Anterior cingulate cortex (tissue), 58 donors: ENCODE data around the gene SPRTN.

ENCODE experiments used
- DNase-seq, 58 donors: peaks; one replicate each; lab custom pipeline; 2025; lab: John Stamatoyannopoulos, UW

SPRTN gene

GRCh38 chr1:231372501-231372900 lies 34.4 kb downstream of the SPRTN start:
- DNase-seq: no peak

DNA sequence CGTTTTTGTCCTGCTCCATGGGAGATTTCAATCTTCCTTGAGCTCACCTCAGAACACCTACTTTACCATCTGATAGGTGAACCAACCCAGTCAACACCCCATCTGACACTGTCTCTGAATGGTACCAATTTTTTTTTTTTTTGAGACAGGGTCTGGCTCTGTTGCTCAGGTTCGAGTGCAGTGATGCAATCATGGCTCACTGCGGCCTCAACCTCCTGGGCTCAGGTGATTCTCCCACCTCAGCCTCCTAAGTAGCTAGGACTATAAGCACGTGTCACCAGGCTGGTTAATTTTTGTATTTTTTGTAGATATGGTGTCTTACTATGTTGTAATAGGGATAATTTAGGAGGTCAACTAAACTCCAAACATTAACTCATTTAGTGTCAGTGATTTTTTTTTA lies 36.3 kb downstream of the SPRTN start:
- no peak for DNase-seq

- no peak for DNase-seq
Measured at GRCh38 chr1:231376101-231376500, 38.0 kb downstream of the SPRTN start.

DNA sequence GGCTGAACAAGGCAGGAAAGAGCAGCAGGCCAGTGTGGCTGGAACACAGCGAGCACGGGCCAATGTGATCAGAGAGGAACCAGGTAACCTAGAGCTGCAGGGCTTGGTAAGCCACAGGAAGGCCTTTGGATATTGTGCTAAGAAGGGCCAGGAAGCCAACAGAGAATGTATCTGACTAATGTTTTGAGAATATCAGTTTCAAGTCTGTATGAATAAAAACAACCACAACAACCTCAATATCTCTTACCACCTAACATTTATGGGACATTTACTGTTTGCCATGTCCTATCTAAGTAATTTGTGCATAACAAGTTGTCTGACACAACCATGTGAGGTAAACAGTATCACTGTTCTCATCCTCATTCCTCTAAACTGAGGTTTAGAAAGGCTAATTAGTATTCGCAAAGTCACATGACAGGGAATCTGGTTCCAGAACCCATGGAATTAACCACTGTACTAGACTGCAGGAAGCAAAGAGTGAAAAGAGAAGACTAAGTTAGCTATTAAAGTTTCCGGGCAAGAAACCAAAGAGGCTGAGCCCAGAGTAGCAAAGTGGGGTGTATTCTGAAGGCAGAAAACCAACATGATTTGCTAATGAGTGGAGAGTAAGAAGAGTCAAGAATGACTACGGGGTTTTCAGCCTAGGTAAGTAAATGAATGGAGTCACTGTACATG lies 38.9 kb downstream of the SPRTN start:
- DNase-seq: peak in 1 of 58 donors; percentile 5

GRCh38 chr1:231381729-231382128 lies 43.6 kb downstream of the SPRTN start:
- no peak for DNase-seq

GRCh38 chr1:231382426-231382825 lies 44.3 kb downstream of the SPRTN start:
- DNase-seq: no peak

DNA sequence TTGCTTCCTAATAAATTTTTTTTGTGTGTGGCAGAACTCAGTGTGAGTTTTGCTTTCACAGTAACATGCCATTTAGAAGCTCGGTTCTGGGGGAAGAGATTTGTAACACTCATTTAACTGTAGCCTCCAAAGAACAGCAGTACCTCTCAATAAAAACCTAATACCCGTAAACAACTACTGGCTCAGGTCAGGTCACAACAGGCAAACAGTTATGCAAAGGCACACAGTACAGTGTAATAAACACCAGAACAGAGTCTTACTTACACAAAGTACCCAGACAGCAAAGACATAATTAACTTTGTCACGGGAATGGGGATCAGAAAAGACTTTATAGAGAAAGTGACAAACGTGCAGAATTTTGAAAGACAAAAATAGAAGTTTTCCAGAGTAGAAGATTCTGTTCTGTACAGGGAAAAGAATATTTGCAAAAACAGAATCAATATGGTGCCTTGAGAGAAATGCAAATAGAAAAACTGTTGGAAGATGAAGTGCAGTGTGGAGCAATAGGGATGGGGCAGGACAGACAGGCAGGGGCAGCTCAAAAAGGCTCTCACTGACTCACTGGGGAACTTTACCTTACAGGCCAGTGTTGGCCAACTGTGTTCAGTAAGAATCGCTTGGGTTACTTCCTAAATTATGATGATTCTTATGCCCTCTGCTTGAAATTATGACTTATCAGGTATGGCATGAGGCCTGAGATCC lies 45.2 kb downstream of the SPRTN start:
- no peak for DNase-seq

GRCh38 chr1:231384696-231385415 lies 46.8 kb downstream of the SPRTN start:
- DNase-seq: no peak

- DNase-seq: no peak
Measured at GRCh38 chr1:231385416-231385748, 47.3 kb downstream of the SPRTN start.

GRCh38 chr1:231386466-231386865 lies 48.4 kb downstream of the SPRTN start:
- DNase-seq: no peak

DNA sequence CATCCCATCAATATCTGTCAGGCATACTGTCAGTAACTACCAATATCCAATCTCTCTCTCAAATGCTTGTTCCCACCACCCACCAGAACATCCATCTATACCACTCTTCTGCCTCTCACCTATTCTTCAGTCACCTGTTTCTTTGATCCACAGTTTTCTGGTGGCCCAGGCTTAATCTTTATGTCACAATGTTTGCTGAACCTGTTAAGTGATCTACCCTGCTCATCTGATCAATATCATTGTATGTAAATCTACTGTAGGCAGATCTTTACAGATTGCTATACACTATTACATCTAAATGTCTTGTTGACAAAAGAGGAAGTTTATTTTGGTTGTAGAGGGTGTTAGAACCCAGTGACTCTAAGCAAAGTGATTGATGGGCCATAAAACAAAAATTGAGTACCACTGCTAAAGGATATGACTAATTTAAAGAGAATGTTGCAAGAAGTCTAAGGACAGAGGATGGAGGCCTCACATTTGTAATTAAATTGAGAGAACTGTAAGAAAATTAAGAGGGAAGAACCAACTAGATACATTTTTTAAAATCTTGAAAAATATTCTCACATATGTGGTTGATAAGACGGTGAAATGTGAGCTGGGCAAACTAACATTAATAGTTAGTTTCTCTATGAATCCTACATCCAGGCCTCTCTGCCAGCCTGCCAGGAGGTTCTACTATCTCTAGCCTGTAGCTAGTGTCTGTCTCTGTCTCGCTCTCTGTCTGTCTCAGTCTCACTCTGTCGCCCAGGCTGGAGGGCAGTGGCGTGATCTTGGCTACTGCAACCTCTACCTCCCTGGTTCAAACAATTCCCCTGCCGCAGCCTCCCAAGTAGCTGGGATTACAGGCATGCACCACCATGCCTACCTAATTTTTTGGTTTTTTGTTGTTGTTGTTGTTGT lies 49.9 kb downstream of the SPRTN start:
- DNase-seq: no peak

GRCh38 chr1:231390071-231390470 lies 52.0 kb downstream of the SPRTN start:
- DNase-seq: no peak

GRCh38 chr1:231392389-231393131 lies 54.5 kb downstream of the SPRTN start:
- DNase-seq: no peak

DNA sequence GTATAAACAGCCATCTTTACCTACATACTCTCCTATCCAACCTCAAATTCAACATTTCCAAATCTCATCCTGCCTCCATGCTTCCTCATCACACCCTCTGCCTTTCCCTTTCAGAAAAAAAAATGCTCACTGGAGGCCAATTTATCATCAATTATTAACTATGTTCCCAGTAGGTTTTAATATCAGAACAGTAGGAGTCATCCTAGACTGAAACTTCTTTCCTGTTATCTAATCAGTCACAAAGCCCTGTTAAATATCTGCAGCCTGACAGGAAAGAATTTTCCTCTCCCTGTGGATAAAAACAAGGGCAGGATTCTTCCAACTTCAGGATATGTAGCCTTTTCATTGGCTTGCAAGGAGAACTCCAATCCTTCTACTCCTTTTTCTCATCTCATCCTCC lies 55.6 kb downstream of the SPRTN start:
- no peak for DNase-seq

GRCh38 chr1:231395076-231395997 lies 57.2 kb downstream of the SPRTN start:
- no peak for DNase-seq

DNA sequence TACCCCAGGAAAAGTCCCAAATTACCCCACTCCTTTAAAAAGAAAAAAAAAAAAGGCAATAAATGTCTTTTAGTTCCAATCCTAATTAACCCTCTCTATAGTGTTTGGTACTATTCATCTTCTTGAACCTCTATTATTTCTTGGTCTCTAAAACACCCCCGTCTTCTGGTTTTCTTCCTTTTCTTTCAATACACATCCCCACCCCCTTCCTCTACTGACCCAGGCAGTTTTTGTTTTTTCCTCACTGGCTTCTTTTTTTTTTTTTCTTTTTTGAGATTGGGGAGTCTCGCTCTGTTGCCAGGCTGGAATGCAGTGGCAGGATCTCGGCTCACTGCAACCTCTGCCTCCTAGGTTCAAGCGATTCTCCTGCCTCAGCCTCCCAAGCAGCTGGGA lies 57.9 kb downstream of the SPRTN start:
- DNase-seq: no peak

DNA sequence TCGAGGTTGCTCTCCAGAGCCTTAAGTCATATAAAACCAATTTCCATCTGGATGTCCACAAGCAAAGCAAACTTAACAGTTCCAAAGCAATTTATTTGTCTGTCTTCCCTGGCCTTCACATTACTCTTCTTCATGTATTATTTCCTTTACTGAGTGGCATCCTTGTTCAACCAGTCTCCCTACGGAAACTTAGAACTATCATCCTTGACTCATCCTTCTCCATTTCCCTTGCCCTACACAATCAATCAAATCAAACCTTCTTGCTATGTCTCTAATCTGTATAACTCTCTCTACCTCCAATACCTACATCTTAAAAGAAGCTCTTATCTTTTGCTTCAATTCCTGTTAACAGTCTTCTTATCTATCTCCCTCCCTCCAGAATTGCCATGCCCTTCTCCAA lies 58.5 kb downstream of the SPRTN start:
- no peak for DNase-seq

GRCh38 chr1:231397886-231398671 lies 60.0 kb downstream of the SPRTN start:
- DNase-seq: no peak
